ENCODE data around the gene UPP2. TPM values are rescaled to one million over a fixed set of nuclear protein-coding genes. Genes with fewer than 3 reads are reported as not detected.

The UPP2 gene
- total RNA-seq, 1 experiment from 2014 or later: not detected

DNA sequence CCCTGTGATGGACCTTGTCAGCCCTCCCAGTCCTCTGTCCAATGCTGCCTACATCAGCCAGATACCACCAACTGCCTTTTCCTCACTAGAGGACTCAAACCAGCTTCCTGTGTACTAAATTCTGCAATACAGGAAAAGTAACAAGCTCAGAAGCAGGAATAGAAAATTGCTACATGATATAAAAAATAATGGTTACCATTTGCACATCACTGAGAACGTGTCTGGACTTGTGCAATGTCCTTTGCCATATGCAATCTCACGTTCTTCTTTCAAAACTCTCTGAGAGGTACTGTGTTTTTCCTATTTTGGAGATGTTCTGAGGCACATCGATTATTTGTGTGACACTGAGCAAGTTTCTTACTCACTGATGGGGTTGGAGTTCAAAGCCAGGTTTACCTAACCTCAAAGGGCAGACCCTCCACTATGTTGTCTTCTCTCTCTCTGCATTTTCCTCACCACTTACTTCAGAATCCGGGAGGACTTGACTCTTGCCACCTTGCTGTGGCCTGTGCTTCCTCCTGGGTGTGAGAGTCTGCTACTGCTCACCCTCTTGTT lies 12.1 kb downstream of the UPP2 start:
- Histone ChIP-seq H4K20me1 (ENCODE audit: control insufficient read depth, insufficient read depth, insufficient read length) (no peaks in the 10 kb centered on the region), H3K4ac (ENCODE audit: low read depth, low read length) (no peak overlapping the region), H3K23ac (ENCODE audit: insufficient read length, low read depth, low read length) (no peak overlapping the region), H3K23me2 (ENCODE audit: insufficient read length, low read depth, low read length, poor library complexity, severe bottlenecking) (no peaks in the 10 kb centered on the region), H4K91ac (ENCODE audit: insufficient read length, low read depth, low read length) (no peak overlapping the region), H4K5ac (ENCODE audit: insufficient read length, low read depth, low read length) (no peak overlapping the region), H3K18ac (ENCODE audit: insufficient read length, low read depth, low read length) (no peak overlapping the region), H3T11ph (ENCODE audit: low read length) (no peak overlapping the region), H3K9ac (ENCODE audit: extremely low read depth, insufficient read length, low read length) (no peak overlapping the region), H2AK5ac (ENCODE audit: insufficient read length, low read length) (no peak overlapping the region), H3K4me2 (ENCODE audit: insufficient read depth, insufficient read length, low read length) (no peak overlapping the region), H2BK5ac (ENCODE audit: insufficient read length, low read length) (no peak overlapping the region), H2BK20ac (ENCODE audit: low read depth, low read length, poor library complexity, severe bottlenecking) (no peak overlapping the region), H2AFZ (ENCODE audit: low read length) (no peak overlapping the region), H3K56ac (ENCODE audit: insufficient read length, low read depth, low read length) (no peak overlapping the region), H2BK15ac (ENCODE audit: low read depth, low read length) (no peak overlapping the region), H3K27ac (ENCODE audit: insufficient read length, low read depth, low read length) (no peak overlapping the region), H3K79me2 (ENCODE audit: insufficient read depth, low read length) (no peaks in the 10 kb centered on the region), H3K79me1 (ENCODE audit: insufficient read depth, low read depth, low read length, poor library complexity, severe bottlenecking) (no peaks in the 10 kb centered on the region), H3K4me1 (ENCODE audit: insufficient read depth, low read length) (no peaks in the 10 kb centered on the region), H2BK12ac (ENCODE audit: insufficient read length, low read depth, low read length) (no peak overlapping the region), H2BK120ac (ENCODE audit: low read depth, low read length, poor library complexity, severe bottlenecking) (no peak overlapping the region), H4K8ac (replicated peaks; ENCODE audit: insufficient read length, low read depth, low read length) (no peak overlapping the region), H3K27me3 (ENCODE audit: insufficient read depth, low read length) (no peaks in the 10 kb centered on the region), H3K14ac (ENCODE audit: insufficient read depth, low read length) (no peak overlapping the region), H3K9me3 (ENCODE audit: control insufficient read depth, low read depth, low read length) (no peaks in the 10 kb centered on the region)
- Mint-ChIP-seq H3K27me3 (ENCODE audit: low read depth) (no peaks in the 10 kb centered on the region), H3K4me3 (no peak overlapping the region), H3K36me3 (ENCODE audit: insufficient read depth in 1 of 3, low read depth in 3 of 3) (no peaks in the 10 kb centered on the region; a peak in 1 of 7 replicates), H3K4me1 (peaks cover 6 to 8% of the 10 kb centered on the region in 2 experiments), H3K9me3 (no peaks in the 10 kb centered on the region; a peak in 1 of 5 replicates), H3K27ac (no peak overlapping the region; a peak in 1 of 7 replicates)
- TF ChIP-seq CTCF (conservative IDR thresholded peaks at IDR 0.05): no peak
- no CpG with 5 or more reads among the region's 4 CpGs for WGBS (ENCODE audit: extremely low coverage, insufficient read length, low lambda C conversion rate)
- no peak for DNase-seq
